ENCODE data around the gene HSPA1B.
"Not testable (repeated sequence)": the region's sequence is repeated elsewhere in the genome, so short reads cannot be mapped to it uniquely, and the experiment has no call there.

Gene HSPA1B

GRCh38 chr6:31838968-31839367 is 11.4 kb downstream of the HSPA1B start:
- peaks cover 36 to 48% of the 10 kb centered on the region in 2 experiments for H3K36me3 ChIP-seq (ENCODE audit: control insufficient read depth in 1 of 2, insufficient read depth in 2 of 2, low read length in 2 of 2)
- H4K91ac ChIP-seq (ENCODE audit: low read depth, low read length), result no peak overlapping the region
- no peaks in the 10 kb centered on the region for H3K27me3 ChIP-seq (ENCODE audit: insufficient read depth, low read length)
- no peak overlapping the region for H2BK120ac ChIP-seq (ENCODE audit: insufficient read depth, low read length, poor library complexity)
- DNase-seq, result no peak
- no peak overlapping the region for H4K12ac ChIP-seq (ENCODE audit: low read depth, low read length)
- H3K4me2 ChIP-seq (ENCODE audit: low read length), result peak overlapping the region; percentile 0
- no peak overlapping the region for H3K9ac ChIP-seq (ENCODE audit: low read length)
- no peak overlapping the region for H3K23ac ChIP-seq (ENCODE audit: low read length)
- H3K27ac ChIP-seq (ENCODE audit: low read depth, low read length), result no peak overlapping the region
- no peak overlapping the region for H3K18ac ChIP-seq (ENCODE audit: low read length)
- no peaks in the 10 kb centered on the region for H3K9me3 ChIP-seq (ENCODE audit: insufficient read depth, low read depth, low read length)
- H2AK5ac ChIP-seq (ENCODE audit: low read length), result no peak overlapping the region
- H3K79me2 ChIP-seq (ENCODE audit: control insufficient read depth, insufficient read depth, low read length, poor library complexity), result peaks cover 18% of the 10 kb centered on the region
- H3K4ac ChIP-seq (ENCODE audit: low read depth, low read length), result no peak overlapping the region
- H3K4me3 ChIP-seq (ENCODE audit: low read depth, low read length), result no peak overlapping the region
- peaks cover 11 to 17% of the 10 kb centered on the region in 2 experiments for H3K4me1 ChIP-seq (ENCODE audit: control insufficient read depth in 1 of 2, insufficient read depth in 2 of 2, low read length in 2 of 2)
- H2AFZ ChIP-seq (ENCODE audit: insufficient read depth, low read length, poor library complexity), result no peak overlapping the region
- no peak overlapping the region for H4K8ac ChIP-seq (ENCODE audit: low read depth, low read length)
- H2BK5ac ChIP-seq (ENCODE audit: low read depth, low read length, poor library complexity), result no peak overlapping the region
- WGBS (ENCODE audit: extremely low coverage, insufficient coverage, insufficient read length), result no CpG with 5 or more reads among the region's 3 CpGs
- peaks cover 16% of the 10 kb centered on the region for H3K79me1 ChIP-seq (ENCODE audit: low read length)
- no peak overlapping the region for H2BK12ac ChIP-seq (ENCODE audit: low read length)
- H3K14ac ChIP-seq (ENCODE audit: low read length), result no peak overlapping the region

DNA sequence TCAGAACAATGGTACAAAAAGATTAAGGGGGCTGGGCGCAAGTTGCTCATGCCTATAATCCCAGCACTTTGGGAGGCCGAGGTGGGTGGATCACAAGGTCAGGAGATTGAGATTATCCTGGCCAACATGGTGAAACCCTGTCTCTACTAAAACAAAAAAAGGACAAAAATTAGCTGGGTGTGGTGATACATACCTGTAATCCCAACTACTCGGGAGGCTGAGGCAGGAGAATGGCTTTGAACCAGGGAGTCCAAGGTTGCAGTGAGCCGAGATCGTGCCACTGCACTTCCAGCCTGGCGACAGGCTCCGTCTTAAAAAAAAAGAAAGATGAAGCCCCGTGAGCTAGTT is 12.2 kb downstream of the HSPA1B start:
- H2BK5ac ChIP-seq (ENCODE audit: low read depth, low read length, poor library complexity); DNase-seq; H3K4ac ChIP-seq (ENCODE audit: low read depth, low read length); H3K23ac ChIP-seq (ENCODE audit: low read length); H4K12ac ChIP-seq (ENCODE audit: low read depth, low read length); H2AK5ac ChIP-seq (ENCODE audit: low read length); H4K91ac ChIP-seq (ENCODE audit: low read depth, low read length); H2AFZ ChIP-seq (ENCODE audit: insufficient read depth, low read length, poor library complexity); H3K27me3 ChIP-seq (ENCODE audit: insufficient read depth, low read length); H3K9ac ChIP-seq (ENCODE audit: low read length); H3K27ac ChIP-seq (ENCODE audit: low read depth, low read length); H3K18ac ChIP-seq (ENCODE audit: low read length); H3K9me3 ChIP-seq (ENCODE audit: insufficient read depth, low read depth, low read length); H3K4me2 ChIP-seq (ENCODE audit: low read length); H3K4me3 ChIP-seq (ENCODE audit: low read depth, low read length); H2BK120ac ChIP-seq (ENCODE audit: insufficient read depth, low read length, poor library complexity); H2BK12ac ChIP-seq (ENCODE audit: low read length); H4K8ac ChIP-seq (ENCODE audit: low read depth, low read length); H3K14ac ChIP-seq (ENCODE audit: low read length): not testable (repeated sequence)
- Histone ChIP-seq H3K79me1 (ENCODE audit: low read length) (peaks cover 13% of the 10 kb centered on the region), H3K4me1 (ENCODE audit: control insufficient read depth in 1 of 2, insufficient read depth in 2 of 2, low read length in 2 of 2) (peaks cover 11 to 17% of the 10 kb centered on the region in 2 experiments), H3K79me2 (ENCODE audit: control insufficient read depth, insufficient read depth, low read length, poor library complexity) (peaks cover 18% of the 10 kb centered on the region), H3K36me3 (ENCODE audit: control insufficient read depth in 1 of 2, insufficient read depth in 2 of 2, low read length in 2 of 2) (peaks cover 36 to 52% of the 10 kb centered on the region in 2 experiments)
- WGBS (ENCODE audit: extremely low coverage, insufficient coverage, insufficient read length), result no CpG with 5 or more reads among the region's 8 CpGs

GRCh38 chr6:31842053-31842452 is 14.5 kb downstream of the HSPA1B start:
- H3K79me1 ChIP-seq (ENCODE audit: low read length), result no peaks in the 10 kb centered on the region
- peaks cover 36 to 45% of the 10 kb centered on the region in 2 experiments for H3K36me3 ChIP-seq (ENCODE audit: control insufficient read depth in 1 of 2, insufficient read depth in 2 of 2, low read length in 2 of 2)
- H2BK5ac ChIP-seq (ENCODE audit: low read depth, low read length, poor library complexity), result no peak overlapping the region
- WGBS (ENCODE audit: extremely low coverage, insufficient coverage, insufficient read length), result no CpG with 5 or more reads among the region's 9 CpGs
- no peak overlapping the region for H3K4me2 ChIP-seq (ENCODE audit: low read length)
- no peaks in the 10 kb centered on the region for H3K27me3 ChIP-seq (ENCODE audit: insufficient read depth, low read length)
- H2BK120ac ChIP-seq (ENCODE audit: insufficient read depth, low read length, poor library complexity), result no peak overlapping the region
- no peak overlapping the region for H4K91ac ChIP-seq (ENCODE audit: low read depth, low read length)
- no peak overlapping the region for H2BK12ac ChIP-seq (ENCODE audit: low read length)
- H4K12ac ChIP-seq (ENCODE audit: low read depth, low read length), result no peak overlapping the region
- H3K14ac ChIP-seq (ENCODE audit: low read length), result no peak overlapping the region
- H3K4me1 ChIP-seq (ENCODE audit: control insufficient read depth in 1 of 2, insufficient read depth in 2 of 2, low read length in 2 of 2), result peaks cover 7 to 9% of the 10 kb centered on the region in 2 experiments
- no peak overlapping the region for H2AFZ ChIP-seq (ENCODE audit: insufficient read depth, low read length, poor library complexity)
- no peak overlapping the region for H3K4ac ChIP-seq (ENCODE audit: low read depth, low read length)
- H3K18ac ChIP-seq (ENCODE audit: low read length), result no peak overlapping the region
- no peak for DNase-seq
- H4K8ac ChIP-seq (ENCODE audit: low read depth, low read length), result no peak overlapping the region
- peaks cover 2% of the 10 kb centered on the region for H3K79me2 ChIP-seq (ENCODE audit: control insufficient read depth, insufficient read depth, low read length, poor library complexity)
- H3K9me3 ChIP-seq (ENCODE audit: insufficient read depth, low read depth, low read length), result no peaks in the 10 kb centered on the region
- H2AK5ac ChIP-seq (ENCODE audit: low read length), result no peak overlapping the region
- no peak overlapping the region for H3K23ac ChIP-seq (ENCODE audit: low read length)
- H3K9ac ChIP-seq (ENCODE audit: low read length), result no peak overlapping the region
- H3K4me3 ChIP-seq (ENCODE audit: low read depth, low read length), result no peak overlapping the region
- no peak overlapping the region for H3K27ac ChIP-seq (ENCODE audit: low read depth, low read length)

GRCh38 chr6:31844507-31844906 is 17.0 kb downstream of the HSPA1B start:
- Histone ChIP-seq H3K18ac (ENCODE audit: low read length) (no peak overlapping the region), H3K27ac (ENCODE audit: low read depth, low read length) (no peak overlapping the region), H3K23ac (ENCODE audit: low read length) (no peak overlapping the region), H4K8ac (ENCODE audit: low read depth, low read length) (no peak overlapping the region), H2AFZ (ENCODE audit: insufficient read depth, low read length, poor library complexity) (no peak overlapping the region), H4K91ac (ENCODE audit: low read depth, low read length) (no peak overlapping the region), H2AK5ac (ENCODE audit: low read length) (no peak overlapping the region), H3K36me3 (ENCODE audit: control insufficient read depth in 1 of 2, insufficient read depth in 2 of 2, low read length in 2 of 2) (peaks cover 19 to 21% of the 10 kb centered on the region in 2 experiments), H3K4me3 (ENCODE audit: low read depth, low read length) (no peak overlapping the region), H2BK120ac (ENCODE audit: insufficient read depth, low read length, poor library complexity) (no peak overlapping the region), H3K4me2 (ENCODE audit: low read length) (no peak overlapping the region), H3K14ac (ENCODE audit: low read length) (no peak overlapping the region), H3K79me2 (ENCODE audit: control insufficient read depth, insufficient read depth, low read length, poor library complexity) (no peaks in the 10 kb centered on the region), H3K4ac (ENCODE audit: low read depth, low read length) (no peak overlapping the region), H3K9me3 (ENCODE audit: insufficient read depth, low read depth, low read length) (no peaks in the 10 kb centered on the region), H2BK12ac (ENCODE audit: low read length) (no peak overlapping the region), H3K4me1 (ENCODE audit: control insufficient read depth in 1 of 2, insufficient read depth in 2 of 2, low read length in 2 of 2) (peaks cover 0 to 2% of the 10 kb centered on the region in 2 experiments), H3K79me1 (ENCODE audit: low read length) (no peaks in the 10 kb centered on the region), H3K9ac (ENCODE audit: low read length) (no peak overlapping the region), H4K12ac (ENCODE audit: low read depth, low read length) (no peak overlapping the region), H3K27me3 (ENCODE audit: insufficient read depth, low read length) (no peaks in the 10 kb centered on the region), H2BK5ac (ENCODE audit: low read depth, low read length, poor library complexity) (no peak overlapping the region)
- no peak for DNase-seq
- no CpG with 5 or more reads among the region's 3 CpGs for WGBS (ENCODE audit: extremely low coverage, insufficient coverage, insufficient read length)
